Globus pallidus (tissue), 1 donor: ENCODE data around the gene LRRC1.

Source experiments
- DNase-seq: peaks from one replicate; pipeline ENCODE4 v3.0.0-alpha.2; 2015; ENCODE audit warnings: low spot score

LRRC1 gene

GRCh38 chr6:53888931-53889330, 94.1 kb downstream of the LRRC1 start:
- DNase-seq: no peak

- no peak for DNase-seq
Measured at GRCh38 chr6:53889365-53889764, 94.6 kb downstream of the LRRC1 start.

GRCh38 chr6:53892707-53893106, 97.9 kb downstream of the LRRC1 start:
- DNase-seq: no peak

GRCh38 chr6:53894091-53894490, 99.3 kb downstream of the LRRC1 start:
- no peak for DNase-seq

GRCh38 chr6:53896196-53896595, 101.4 kb downstream of the LRRC1 start:
- no peak for DNase-seq

- DNase-seq: no peak
Measured at GRCh38 chr6:53898026-53898795, 103.4 kb downstream of the LRRC1 start.

GRCh38 chr6:53899512-53899911, 104.7 kb downstream of the LRRC1 start:
- DNase-seq: no peak

GRCh38 chr6:53903357-53903756, 108.6 kb downstream of the LRRC1 start:
- no peak for DNase-seq

GRCh38 chr6:53906103-53906502, 111.3 kb downstream of the LRRC1 start:
- no peak for DNase-seq

- peak; percentile 45 for DNase-seq
Measured at GRCh38 chr6:53906842-53907241, 112.0 kb downstream of the LRRC1 start.

- DNase-seq: peak; percentile 74
Measured at GRCh38 chr6:53910834-53911233, 116.0 kb downstream of the LRRC1 start.

- DNase-seq: peak; percentile 61
Measured at GRCh38 chr6:53912661-53913060, 117.9 kb downstream of the LRRC1 start.

- DNase-seq: no peak
Measured at GRCh38 chr6:53913286-53913685, 118.5 kb downstream of the LRRC1 start.

- no peak for DNase-seq
Measured at GRCh38 chr6:53915026-53915691, 120.4 kb downstream of the LRRC1 start.

GRCh38 chr6:53916804-53917463, 122.1 kb downstream of the LRRC1 start:
- peak; percentile 39 for DNase-seq

- no peak for DNase-seq
Measured at GRCh38 chr6:53917464-53917842, 122.6 kb downstream of the LRRC1 start.

GRCh38 chr6:53918854-53919510, 124.2 kb downstream of the LRRC1 start:
- no peak for DNase-seq

GRCh38 chr6:53919881-53920360, 125.1 kb downstream of the LRRC1 start:
- DNase-seq: no peak

- DNase-seq: no peak
Measured at GRCh38 chr6:53920881-53921280, 126.1 kb downstream of the LRRC1 start.

GRCh38 chr6:53921639-53922038, 126.8 kb downstream of the LRRC1 start:
- no peak for DNase-seq

- DNase-seq: no peak
Measured at GRCh38 chr6:53922539-53922981, 127.8 kb downstream of the LRRC1 start.

GRCh38 chr6:53924277-53924676, 129.5 kb downstream of the LRRC1 start:
- DNase-seq: no peak
